SK-N-MC (cell line): ENCODE measurements around the gene GPR39.

Experiments used
- EZH2 ChIP-seq: fragments of 200-600 bp; sonication (generic); IDR thresholded peaks from one replicate; pipeline ENCODE4 v1.6.1; 2017; ENCODE audit warnings: antibody characterized with exemption
- FOXP2 ChIP-seq: optimal IDR thresholded peaks from 2 replicates; pipeline ENCODE3; 2011; ENCODE audit warnings: mild to moderate bottlenecking, moderate library complexity; ENCODE audit not compliant: insufficient read depth; ENCODE audit errors: extremely low read length, control extremely low read depth

DNA sequence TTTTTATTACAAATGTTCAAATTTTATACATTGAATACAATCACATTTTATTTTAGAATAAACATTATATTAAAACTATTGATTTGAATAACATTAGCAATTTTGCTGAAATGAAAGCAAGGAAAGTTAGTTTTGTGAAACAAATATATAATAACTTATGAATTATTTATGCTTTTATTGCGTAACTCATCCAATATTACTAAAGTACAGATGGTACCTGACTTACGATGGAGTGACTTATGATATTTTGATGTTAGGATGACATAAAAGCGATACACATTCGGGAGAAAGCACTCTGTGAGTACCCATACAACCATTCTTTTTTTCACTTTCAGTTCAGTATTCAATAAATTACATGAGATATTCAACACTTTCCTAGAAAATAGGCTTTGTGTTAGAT lies 26.5 kb downstream of the GPR39 start:
- no peak for TF ChIP-seq EZH2
- no peak for TF ChIP-seq FOXP2
